Left lobe of liver (tissue), 2 donors: ENCODE results near the gene PKHD1. TPM values are rescaled to one million over a fixed set of nuclear protein-coding genes. Genes with fewer than 3 reads are reported as not detected.

Experiments
- ATAC-seq: fragments of 200-7000 bp; cut with Tn5 transposase; one replicate; pipeline ENCODE4 v1.9.1; 2020; ENCODE audit warnings: mild to moderate bottlenecking, moderate library complexity
- DNase-seq: peaks from one replicate; pipeline ENCODE4 v3.0.0-alpha.2; 2020; ENCODE audit warnings: low spot score
- total RNA-seq: library from RNA; stranded (reverse); gene quantifications from one replicate; pipeline ENCODE4 v1.2.1, GENCODE V29; 2021
- donor health status: DM: no; HTN: no; CAD: no; lungs with moderate emphysema.
- donor health status: DM: no; HTN: yes; CAD: no.

Gene PKHD1
- total RNA-seq, 1 donor from 2014 or later: 3.0 TPM

DNA sequence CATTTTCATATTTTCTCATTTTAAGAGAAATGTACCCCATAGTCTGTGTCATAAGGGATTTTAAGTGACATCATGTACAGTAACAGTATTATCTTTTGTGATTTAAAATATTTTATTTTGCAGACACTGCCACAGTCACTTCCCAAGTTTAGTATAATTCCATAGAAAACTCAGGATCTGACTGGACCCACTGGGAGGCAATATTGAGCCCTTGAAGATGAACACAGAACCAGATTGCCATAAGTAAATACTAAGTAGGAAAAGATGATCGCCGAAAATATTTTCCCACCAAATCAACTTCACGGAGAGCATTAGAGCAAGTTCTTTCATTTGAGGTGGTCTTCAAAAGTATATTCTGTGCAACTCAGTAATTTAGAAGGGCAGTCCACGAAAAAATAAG, 17.6 kb upstream of the PKHD1 start:
- no peak for DNase-seq
- ATAC-seq: peak; percentile 91

DNA sequence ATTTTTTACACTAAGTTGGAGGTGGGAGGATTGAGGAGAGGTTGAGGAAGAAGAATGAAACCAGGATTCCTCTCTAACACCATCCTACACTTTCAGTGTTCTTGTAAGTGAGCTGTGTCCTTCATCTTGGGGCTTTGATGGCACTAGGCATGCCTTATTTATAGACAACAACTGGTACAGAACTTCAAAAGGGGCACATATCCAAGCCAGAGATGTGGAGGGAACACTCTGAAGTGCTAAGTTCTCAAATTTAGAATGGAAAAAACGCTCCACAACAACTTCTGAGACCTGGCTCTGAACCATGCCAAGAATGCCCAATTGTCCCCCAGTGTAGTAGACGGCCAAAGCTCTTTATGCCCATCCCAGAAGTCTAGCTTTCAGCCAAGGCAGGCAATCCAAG, 16.2 kb upstream of the PKHD1 start:
- no peak for ATAC-seq

DNA sequence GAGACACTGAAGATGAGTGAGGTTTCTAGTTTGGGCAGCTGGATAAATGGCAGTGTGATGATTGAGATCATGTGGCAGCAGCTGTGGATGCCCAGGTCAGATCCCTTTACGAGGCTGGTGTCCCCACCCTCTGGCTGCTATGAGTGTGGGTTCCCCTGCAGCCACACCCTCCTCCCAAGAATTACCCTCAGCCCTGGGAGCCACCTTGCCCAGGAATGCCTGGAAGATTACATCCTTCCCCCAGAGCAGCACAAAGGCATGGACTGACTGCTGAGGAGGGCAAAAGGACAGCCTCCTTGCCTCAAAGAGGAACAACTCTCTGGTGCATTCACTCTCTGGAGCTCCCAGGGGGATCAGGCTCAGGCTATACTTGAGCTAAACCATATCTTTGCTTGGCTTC, 15.0 kb upstream of the PKHD1 start:
- DNase-seq: no peak
- no peak for ATAC-seq

More for the DNA sequence above, 16.2 kb upstream of the PKHD1 start:
- DNase-seq: no peak

DNA sequence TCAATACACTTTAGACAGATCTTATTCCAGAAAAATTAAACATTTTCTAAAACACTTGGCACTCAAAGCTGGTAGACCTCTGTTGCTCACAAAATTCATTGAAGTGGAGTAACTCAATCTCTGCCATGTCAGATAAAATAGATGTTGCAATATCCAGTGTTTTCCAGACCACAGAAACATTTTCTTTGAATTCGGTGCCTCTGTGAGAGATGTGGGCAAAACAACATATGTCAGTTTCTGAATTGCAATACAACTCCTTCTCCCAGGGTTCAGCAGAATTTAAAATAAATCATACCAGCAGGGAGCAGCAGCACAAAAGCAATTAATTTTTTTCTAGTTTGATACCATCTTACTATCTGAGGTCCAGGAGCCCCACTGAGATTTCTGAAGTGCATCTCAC, 11.3 kb upstream of the PKHD1 start:
- DNase-seq: no peak
- peak; percentile 70 for ATAC-seq

DNA sequence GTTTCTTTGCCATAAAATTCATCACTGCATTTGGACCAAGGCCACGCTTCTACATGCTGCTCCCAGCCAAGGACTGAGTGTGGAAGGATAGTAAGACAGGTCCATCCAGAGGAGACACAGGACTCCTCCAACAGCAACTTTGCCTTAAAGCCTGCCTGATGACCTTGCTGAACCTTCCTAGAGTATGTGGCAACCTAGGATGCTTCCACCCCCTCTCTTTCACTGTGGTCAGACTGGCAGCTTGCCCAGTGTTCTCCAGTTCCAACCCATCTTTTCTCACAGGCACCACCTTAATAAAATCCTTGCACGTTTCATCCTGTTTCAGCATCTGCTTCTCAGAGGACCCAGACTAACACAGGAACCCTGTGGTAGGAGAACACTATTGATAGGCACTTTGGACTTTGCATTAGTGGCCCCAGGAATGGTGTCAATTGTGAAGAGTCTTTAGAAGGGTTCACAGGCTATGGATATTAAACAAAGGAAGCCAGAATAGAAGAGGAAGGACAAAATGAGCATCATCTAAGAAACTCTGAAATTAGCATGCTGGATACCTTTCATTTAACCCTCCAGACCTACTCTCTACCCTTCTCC, 2.4 kb upstream of the PKHD1 start:
- DNase-seq (peak; percentile 59), ATAC-seq (peak; percentile 43)

DNA sequence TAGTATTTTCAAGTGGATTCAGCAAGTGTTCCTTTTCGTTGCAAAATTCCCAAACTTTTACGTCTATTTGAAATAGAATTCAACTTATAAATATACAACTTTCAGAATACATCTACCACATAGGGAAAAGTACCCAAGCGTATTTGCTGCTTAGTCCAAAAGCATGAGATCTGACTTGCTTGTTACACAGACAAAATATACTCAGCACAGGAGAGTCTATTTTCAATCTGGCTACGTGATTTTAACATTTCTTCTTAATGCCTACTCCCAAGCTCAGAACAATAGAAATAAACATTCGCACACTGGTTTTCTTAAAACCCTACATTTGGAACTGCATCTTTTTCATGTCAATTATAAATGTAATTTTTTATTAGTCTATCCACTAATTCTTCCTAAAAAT, 672 bp downstream of the PKHD1 start:
- DNase-seq (no peak), ATAC-seq (peak; percentile 39)

DNA sequence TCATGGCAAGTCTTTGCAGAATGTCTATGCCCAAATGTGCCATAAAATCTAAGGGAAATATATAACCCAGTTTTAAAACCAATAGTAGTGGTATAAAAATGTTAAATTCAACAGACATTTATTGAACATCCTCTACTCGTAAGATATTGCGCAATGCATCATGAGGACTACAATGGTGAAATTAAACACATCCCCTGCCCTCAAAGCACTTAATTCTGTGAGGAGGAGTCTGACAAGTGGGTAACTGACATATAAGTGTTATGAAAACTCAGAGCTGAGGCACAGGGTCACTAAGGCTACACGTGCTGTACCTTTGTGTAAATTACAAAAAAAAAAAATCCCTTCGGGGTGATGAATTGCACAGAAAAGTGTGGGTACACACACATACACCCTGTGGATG, 6.2 kb downstream of the PKHD1 start:
- DNase-seq (no peak), ATAC-seq (no peak)

DNA sequence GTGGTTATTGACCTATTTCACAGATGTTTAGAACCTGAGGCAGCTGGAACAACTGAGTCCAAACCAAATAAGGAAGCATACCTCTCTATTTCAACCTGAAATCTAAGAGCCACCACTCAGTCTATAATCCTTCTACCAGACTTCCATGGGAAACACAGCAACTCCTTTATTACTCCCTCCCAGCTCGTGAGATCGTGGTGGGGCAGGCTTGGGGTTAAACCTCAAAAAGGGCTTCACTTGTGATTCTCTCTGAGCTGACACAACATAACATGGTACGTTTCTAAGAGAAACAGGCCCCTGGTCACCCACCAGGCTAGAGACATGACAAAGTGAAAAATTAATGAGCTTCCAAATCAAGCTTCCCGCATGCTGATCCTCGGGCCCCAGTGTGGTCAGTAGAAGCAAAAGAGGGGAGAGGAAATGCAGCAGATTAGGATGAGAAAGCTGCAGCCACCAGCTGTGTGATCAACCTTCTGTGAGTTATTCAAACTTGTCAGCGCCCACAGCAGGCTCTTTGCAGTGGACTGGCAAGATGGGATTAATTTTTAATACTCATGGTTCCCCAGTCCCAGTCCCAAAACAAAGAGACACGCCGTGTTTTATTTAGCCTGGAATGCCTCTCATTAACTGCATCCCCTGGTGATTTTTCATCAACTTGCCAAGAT, 9.3 kb downstream of the PKHD1 start:
- ATAC-seq (no peak), DNase-seq (no peak)

DNA sequence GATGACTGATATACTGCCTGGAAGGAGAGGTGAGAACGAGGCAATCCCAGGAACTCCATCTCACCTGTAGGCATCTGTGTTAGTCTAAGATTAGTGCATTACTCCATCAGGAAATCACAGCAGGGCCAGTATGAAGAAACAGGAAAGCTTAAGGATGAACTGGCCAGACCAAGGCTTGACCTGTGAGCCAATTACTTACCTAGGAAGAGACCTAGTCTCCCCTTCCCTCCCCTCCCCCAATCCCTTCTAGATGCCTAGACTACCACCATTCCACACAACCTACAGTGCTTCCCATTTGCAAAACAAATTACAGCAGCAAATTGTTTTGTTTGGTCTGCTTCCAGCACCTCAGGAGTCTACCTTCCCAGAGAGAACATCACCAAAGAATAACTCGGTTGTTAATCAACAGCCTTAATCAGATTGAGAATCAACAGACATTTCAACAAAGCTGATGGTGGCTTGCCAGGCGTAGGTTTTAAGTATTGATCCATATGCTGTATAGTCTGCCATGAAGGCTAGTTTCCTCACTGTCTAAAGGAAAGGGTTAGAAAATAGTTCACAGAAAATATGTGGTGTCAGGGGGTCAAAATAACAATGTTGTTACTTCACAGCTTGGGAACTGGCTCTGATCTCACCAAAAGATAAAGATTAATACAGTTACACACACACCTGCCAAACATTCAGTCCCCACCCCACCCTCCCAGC, 10.1 kb downstream of the PKHD1 start:
- ATAC-seq (peak; percentile 74), DNase-seq (no peak)

DNA sequence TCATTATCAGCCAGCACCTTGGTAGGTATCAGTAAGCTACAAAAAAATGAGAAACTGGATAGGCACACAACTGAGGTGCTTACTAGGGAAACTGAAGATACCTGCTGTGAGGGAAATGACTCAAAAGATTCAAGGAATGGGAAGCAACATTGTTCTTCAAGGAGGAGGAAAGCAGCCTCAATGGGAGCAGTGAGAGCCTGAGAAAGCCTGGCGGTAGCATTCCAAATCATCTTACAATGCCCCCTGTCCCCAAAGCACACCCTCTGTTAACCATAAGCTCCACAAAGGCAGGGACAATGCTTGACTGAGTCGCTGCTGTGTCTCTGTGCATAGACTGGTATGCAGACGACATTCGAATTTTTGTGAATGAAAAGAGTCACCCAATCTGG, 10.6 kb downstream of the PKHD1 start:
- ATAC-seq (no peak), DNase-seq (no peak)

DNA sequence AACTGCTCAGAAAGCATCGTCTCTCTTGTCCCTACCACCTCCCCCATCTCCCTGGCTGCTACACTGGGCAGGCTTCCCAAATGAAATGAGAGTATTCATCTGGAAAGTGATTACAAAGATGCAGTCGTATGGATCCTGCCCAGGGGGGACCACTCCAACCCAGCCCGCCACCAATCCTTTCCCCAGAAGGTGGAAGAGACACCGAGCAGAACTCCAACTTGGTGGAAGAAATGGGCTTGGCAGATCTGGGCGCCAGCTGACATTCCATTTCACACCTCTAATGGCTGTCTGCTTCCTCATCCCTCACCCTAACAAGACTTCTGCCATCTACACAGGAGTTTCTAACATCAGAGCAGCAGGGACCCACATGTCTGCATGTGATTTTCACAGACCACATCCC, 12.7 kb downstream of the PKHD1 start:
- no peak for DNase-seq
- ATAC-seq: no peak

DNA sequence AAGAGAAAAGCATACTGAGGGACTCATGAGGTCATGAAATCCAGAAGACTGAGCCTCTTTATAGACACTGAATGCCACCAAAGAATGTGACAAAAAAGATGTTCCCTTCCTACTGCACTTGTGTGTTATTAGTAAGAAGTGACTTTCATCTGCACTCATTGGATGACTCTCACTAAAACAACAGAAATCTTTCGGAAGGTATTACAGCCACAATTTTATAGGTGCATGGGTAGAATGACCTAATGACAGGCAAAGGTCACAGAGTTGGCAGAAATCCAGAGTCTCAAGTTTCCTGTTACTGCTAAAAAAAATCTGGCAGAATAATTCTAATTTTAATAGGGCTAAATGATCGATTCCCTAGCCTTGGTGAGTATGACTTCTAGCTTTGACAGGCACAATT, 13.3 kb downstream of the PKHD1 start:
- ATAC-seq (no peak), DNase-seq (no peak)

DNA sequence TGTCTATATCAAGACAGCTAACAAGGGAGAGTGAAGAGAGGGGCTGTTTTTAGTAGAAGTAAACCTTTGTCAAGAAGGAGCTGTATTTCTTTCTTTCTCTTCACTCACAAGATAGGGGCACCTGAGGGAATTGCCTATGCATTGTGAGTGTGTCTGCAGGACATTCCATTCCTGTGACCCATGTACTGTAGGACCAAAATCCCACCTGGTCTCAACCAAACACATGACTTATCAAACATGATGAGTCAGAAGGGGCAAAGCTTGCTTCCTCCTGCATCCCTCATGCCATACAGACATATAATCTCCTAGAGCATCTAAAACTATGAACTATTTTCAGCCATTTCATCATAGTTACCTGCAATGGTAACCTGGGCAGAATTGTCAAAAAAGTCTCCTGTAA, 21.8 kb downstream of the PKHD1 start:
- no peak for ATAC-seq

DNA sequence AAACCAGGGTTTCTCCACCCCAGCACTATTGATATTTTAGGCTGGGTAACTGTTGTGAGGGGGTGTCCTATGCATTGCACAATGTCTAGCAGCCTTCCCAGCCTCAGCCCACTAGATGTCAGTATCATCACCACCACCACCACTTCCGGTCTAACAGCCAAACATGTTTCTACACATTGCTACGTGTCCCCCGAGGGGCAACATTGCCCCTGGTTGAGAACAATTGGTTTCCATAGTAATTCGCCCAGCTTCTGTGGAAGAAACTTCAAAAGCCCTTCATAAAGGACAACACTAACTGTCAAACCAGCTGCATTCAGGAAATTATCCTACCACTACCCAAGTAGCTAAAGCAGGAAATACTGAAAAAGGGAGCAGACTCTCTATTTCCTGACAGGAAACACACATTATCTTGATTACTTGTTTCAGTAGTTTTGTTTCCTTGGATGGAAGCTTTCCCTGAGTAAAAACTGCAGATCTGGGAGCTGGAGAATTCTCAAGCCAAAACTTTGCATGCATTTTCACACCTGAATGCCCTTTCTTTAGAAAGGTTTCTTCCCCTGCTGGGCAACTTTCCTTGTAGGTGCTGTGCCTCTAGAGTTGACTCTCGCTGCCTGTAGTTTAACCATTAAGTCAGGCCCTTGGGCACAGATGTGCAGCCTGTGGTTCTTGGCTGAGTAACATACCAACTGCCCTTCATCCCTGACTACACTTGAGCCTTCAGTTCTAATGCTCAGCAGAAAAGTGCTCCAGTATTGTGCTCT, 23.6 kb downstream of the PKHD1 start:
- ATAC-seq: peak; percentile 99

More for the DNA sequence above, 21.8 kb downstream of the PKHD1 start:
- DNase-seq: no peak

DNA sequence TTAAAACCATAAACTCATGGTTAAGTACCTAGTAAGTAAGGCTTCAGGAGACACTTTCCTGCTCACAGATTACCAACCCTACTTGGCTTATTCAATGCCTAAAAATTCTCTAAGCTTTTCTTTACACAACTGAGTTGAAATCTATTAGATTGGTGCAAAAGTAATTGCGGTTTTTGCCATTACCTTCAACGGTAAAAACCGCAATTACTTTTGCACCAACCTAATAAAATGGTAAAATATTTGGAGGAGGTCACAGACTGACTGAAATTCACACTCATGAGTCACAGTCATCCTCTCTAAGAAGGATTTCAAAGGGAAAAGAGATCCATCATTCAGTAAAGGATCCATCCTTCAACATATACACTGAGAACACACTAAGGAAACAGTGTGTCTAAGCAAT, 25.9 kb downstream of the PKHD1 start:
- no peak for DNase-seq
- no peak for ATAC-seq

More for the DNA sequence above, 23.6 kb downstream of the PKHD1 start:
- DNase-seq: peak; percentile 55

DNA sequence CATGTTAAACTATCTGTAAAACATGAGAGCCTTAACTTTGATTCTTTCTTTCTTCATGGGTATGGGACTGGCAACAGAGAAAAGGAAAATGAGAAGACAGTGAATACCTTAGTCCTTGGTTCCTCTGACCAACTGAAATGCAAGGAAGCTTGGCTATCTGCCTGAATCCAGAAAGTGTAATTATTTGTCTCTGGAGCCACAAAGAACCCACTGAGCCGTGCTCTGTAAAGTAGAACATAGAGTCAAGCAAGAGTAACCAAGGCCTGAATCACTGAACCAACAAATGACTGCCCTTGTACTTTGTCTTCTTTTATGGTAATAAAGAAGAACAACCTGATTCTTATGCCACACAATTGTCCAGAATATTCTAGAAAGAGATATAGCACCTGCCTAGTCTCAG, 27.6 kb downstream of the PKHD1 start:
- no peak for ATAC-seq
- no peak for DNase-seq

DNA sequence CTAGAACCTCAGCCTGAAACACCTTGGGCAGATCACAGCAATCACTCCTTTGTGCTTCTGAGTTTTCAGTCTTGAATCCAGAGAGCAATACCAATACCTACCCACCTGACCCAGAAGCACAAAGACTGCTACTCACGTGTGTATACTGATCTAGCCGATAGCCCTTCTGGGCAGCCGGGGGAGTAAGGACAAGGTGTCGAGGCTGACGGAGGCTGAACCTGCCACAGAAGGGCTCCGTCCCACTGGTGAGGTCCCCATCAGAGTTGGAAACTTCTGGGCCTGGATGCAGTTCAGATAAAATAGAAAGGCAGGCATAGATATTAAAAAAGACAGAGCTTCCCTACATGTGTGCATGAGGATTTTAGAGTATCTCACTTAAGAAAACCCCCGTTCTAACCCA, 32.0 kb downstream of the PKHD1 start:
- ATAC-seq (no peak), DNase-seq (no peak)

DNA sequence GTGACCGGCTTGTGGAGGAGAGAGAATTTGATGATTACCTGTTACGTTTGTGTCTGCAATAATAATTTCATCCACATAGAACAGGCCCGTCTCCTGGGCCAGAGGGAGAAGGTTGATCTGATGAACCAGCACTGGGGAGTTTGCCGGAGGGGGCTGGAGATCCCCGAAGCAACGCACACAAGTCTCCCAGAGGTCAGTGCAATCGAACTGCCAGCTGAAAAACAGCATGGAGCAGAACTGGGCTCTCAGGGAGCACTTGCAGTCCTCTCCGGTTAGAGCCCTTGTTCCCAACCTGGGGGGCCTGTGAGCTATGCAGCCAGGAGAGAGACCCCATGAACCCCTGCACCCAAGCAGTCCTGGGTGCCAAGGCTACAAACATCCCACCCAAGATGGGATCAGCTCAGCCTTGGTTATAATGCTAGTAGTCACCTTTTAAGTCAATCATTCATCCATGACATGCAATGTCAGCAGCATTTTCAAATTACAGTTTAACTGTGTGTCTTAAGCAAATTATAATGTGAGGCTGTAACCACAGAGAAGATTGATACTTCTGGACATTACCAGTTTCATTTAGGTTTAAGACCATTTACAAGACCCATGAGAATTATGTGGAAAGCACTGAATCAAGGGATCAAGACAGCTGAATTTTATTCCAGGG, 34.2 kb downstream of the PKHD1 start:
- ATAC-seq: no peak
- DNase-seq: no peak

DNA sequence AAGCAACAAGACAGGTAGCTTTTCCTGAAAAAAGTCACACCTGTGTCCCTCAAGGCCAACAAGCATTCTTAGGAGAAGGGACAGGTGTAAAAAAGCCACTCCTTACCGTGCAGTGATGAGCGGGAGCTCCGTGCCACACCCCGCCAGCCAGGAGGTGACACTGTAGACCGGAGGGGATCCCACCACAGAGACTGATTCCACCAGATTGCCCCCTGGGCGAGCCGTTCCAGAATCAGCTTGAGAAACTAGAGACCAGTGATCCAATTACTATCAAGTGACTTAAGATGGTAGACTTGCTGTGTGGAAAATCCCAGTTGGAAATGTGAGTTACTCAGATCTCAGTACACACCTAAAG, 37.4 kb downstream of the PKHD1 start:
- ATAC-seq (no peak), DNase-seq (no peak)

DNA sequence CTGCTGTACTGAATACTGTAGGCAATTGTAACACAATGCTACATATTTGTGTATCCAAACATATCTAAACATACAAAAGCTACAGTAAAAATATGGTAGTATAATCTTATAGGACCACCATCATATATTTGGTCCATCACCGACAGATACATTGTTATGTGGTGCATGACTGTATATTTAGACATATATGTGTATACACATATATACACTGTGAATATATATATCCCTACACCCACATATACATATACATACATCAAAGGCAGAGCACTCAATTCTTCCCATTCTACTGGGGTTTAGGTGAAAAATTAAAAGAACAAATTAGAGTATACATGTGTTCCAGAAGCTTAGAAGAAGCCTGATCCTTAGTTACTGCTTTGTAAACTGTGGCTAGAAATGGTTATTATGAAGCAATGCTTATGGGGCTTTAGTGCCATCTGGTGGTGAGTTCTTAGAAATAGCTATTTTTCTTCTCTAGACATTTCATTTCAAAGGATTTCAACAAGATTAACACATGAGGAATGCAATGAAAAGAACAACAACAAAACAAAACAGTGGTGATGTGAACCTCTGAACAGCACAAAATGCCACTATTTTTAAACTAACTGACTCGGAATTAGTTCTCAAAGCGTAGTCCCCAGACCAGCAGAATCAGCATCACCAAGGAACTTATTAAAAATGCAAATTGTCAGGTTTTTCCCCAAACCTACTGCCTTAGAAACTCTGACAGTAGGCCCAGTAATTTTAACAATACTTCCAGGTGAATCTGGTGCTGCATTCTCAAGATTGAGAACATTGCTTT, 38.0 kb downstream of the PKHD1 start:
- DNase-seq: no peak
- peak; percentile 84 for ATAC-seq
